ENCODE results near the gene SLC38A8. TPM values are rescaled to one million over a fixed set of nuclear protein-coding genes. Genes with fewer than 3 reads are reported as not detected.
A peak's percentile ranks its signal among the peaks of the same experiment; 100 is the strongest.

SLC38A8 gene
- total RNA-seq, 1 donor from 2014 or later = not detected

DNA sequence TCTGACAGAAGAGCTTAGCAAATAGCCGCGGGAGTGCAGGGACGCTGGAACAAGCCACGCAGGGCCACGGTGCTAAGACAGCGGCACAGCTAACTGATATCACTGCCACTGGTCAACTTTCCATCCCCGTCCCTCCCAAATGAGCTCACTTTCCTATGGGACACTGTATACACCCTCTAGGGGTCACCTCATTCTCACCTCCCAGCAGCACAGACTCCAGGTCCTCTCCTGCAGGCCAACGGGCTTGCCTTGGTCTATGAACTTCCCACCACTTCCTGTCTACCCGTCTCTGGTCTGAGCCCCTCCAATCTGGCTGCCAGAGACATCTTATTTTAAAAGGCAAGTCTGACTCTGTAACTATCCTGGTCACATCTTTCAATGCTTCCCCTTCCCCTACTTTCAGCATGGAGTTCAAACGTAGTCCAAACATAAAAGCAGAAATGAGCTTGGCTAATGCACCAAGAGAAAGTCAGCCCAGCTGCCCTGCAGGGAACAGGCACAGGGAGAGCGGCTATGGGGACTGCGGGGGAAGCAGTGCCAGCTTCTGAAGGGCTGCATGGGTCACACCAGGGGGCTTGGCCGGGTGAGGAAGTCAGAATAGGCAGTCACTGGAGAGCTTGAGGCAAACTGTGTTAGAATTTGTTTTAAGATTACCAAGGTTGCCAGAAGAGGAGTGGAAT lies 26.3 kb upstream of the SLC38A8 start:
- no peak for DNase-seq (ENCODE audit: low read depth in 2 of 2)

- DNase-seq (ENCODE audit: low read depth in 2 of 2) = no peak
Observed at GRCh38 chr16:84068041-84068440, 25.4 kb upstream of the SLC38A8 start.

DNA sequence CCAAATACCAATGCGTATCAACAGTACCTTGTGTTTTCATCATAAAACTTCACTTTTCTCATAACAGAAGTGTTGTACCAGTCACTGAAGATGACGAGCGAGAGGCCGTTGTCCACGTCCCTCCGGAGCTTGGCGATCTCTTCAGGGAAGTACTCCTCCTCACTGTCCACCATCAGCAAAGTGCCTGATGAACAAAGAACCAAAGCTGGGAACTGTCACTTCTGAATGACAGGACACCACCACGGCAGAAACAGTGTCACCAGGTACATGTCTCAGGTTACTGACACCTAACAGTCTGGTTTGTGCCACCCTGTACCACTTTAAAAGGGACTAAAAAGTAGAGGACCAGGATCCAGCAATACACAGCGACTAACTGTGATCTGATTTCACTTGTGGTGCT lies 25.0 kb upstream of the SLC38A8 start:
- DNase-seq (ENCODE audit: low read depth in 2 of 2) = no peak

DNA sequence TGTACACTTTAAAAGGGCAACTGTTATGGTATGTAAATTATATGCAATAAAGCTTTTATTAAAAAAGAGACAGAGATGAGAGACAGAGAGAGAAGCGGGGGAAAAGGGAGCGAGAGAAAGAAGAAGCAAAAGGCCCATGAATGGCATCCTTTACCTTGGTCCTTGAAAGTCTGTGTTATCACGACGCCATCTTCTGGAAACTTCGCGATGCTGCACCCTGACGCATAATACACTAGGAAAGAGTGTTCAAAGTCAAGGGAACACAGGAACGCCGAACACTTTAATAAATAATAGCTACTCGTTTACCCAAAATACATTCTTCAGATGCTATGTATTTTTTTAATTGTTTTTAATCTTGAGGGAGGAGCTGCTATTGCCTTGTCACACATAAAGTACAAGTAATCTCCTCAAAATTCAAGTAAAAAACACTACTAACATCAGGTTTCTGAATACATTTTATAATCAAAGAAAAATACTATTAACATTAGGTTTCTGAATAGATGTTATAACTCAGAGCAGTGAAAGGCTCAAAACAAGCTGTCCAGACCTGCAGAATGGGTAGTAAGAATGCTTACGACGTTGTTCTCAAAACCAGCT lies 23.0 kb upstream of the SLC38A8 start:
- peak; percentile 66 to 75 for DNase-seq (ENCODE audit: low read depth in 2 of 2)

DNA sequence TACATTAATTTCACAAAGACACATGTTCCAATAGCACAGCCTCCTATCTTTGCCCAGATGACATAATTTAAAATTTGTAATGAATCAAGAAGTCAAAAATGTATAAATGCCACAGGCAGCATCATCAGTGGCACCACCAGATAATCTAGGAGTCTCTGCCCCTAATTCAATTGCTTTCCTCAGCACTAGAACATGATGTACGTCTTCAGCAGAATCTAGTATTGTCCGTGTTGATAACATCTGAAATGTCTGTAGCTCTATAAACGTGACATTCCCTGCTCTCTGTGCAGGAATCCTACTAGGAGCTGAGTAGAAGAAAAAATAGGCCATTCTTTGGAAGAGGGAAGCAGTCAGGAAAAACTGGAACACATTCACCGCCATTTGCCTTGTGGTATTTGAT lies 21.4 kb upstream of the SLC38A8 start:
- no peak for DNase-seq (ENCODE audit: low read depth in 2 of 2)

- DNase-seq (ENCODE audit: low read depth in 2 of 2) = peak; percentile 76 to 82
Observed at GRCh38 chr16:84062734-84063640, 20.4 kb upstream of the SLC38A8 start.

GRCh38 chr16:84061236-84061819 lies 18.7 kb upstream of the SLC38A8 start:
- no peak for DNase-seq (ENCODE audit: low read depth in 2 of 2)

DNA sequence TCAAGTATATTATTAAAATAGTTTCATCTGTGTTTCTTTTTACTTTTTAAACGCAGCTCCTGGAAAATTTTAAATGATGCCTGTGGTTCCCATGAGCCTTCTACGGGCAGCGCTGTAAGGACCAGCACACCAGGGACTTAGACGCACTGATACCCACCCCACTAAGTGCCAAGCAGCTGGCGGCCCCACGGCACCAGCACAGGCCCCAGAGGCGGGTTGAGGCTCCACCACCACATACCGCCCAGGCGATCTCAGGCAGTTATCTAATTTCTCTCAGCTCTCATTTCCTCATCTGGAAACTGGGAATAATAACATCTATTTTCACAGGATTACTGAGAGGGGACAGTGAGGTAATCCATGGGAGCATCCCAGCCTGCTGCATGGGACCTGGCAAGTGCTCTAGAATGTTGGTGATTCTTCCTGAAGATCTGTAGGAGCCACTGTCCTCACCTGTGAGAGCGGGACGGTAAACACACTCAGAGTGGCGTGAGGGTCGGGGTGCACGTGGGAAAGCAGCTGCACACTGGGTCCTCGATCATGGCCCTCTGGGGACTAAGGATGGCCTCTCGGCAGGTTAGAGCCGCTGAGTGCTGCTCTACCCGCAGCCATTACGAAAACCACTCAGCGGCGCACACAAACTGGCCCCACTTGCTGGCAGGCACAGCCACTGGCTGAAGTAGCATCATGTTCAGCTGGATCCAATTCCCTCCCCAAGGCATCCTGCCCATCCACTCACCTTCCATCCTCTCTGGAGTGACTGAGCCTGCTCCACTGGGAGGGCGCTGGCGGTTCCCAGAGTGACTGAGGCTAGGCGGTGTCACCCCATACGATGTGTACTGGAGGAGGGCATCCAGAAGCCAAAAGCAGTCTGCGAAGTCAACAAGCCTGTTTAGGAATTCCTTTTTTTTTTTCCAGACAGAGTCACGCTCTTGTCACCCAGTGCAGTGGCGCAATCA lies 17.6 kb upstream of the SLC38A8 start:
- DNase-seq (ENCODE audit: low read depth in 2 of 2) = no peak

DNA sequence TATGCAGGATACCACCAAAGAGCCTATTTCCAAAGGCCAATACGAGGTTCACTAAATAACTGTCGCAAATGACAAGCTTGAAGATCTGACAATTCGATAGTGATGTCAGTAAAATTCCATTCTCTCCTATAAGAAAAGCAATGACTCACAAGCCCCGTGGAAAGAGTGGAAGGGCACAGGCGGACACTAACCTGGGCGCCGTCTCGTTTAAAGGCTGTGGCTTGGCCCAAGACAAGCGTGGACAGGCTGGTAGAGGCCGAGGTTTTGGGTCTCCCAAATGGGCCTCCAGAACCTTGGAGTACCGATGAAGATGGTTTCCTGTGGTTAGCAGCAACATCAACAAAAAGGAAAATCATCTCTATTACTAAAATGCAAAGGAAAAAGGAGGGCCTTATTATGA lies 16.5 kb upstream of the SLC38A8 start:
- no peak for DNase-seq (ENCODE audit: low read depth in 2 of 2)

DNA sequence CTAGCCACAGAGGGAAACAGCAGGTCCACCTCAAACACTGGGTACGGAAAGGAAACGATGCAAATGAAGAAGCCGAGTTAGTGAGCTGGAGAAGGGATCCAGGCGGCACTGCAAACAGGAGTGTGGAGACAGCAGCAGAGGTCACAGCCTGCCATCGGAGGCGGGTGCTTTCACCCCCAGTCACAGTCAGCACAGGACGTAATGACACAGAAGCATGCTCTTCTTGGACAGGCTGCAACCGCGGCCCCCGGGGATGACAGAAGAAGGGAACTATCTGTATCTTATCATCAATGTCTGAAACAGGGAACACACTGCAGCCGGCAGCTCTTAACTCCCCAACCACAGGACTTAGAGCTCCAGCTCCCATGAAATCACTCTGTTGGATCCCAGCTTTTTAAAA lies 16.1 kb upstream of the SLC38A8 start:
- DNase-seq (ENCODE audit: low read depth in 2 of 2) = no peak

- DNase-seq (ENCODE audit: low read depth in 2 of 2) = no peak
Observed at GRCh38 chr16:84058211-84058610, 15.6 kb upstream of the SLC38A8 start.

- no peak for DNase-seq (ENCODE audit: low read depth in 2 of 2)
Observed at GRCh38 chr16:84056933-84057332, 14.3 kb upstream of the SLC38A8 start.

- DNase-seq (ENCODE audit: low read depth in 2 of 2) = no peak
Observed at GRCh38 chr16:84055801-84056634, 13.4 kb upstream of the SLC38A8 start.

DNA sequence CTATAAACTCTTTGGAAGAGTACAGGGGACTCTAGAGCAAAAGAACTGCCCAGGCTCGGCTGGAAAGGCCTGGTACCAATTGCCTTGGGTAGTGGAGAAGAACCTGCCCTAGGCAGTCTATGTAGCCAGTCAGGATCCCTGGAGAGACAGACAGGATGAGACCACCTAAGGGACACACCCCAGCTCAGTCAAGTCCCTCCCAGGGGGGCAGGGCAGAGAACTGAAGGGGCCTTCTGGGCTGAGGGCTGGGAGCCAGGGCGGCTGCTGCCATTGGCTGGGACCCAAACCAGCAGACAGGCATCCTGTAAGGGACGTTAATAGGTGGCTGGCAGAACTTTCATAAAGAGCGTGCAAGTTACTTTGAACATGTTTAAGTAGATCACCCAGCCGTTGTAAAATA lies 12.8 kb upstream of the SLC38A8 start:
- peak in 1 of 2 donors; percentile 21 for DNase-seq (ENCODE audit: low read depth in 2 of 2)

DNA sequence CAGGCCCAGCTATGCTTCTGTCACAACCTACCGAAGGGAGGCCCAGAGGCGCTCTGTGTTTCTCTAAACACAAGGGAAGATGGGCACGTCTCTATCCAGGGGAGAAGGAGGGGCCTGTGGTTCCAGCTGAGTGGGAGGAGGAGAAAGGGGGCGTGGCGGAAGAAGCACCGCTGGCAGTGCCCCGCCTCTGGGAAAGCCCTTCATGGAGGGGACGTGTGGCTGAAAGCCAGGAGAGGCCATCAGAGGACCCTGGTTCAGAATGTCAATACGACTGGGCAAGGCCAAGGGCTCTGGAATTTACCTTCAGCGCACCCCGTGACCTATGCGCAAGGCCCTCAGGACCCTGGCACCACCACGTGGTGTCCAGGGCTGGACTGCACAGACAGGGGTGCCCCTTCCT lies 12.3 kb upstream of the SLC38A8 start:
- no peak for DNase-seq (ENCODE audit: low read depth in 2 of 2)

- no peak for DNase-seq (ENCODE audit: low read depth in 2 of 2)
Observed at GRCh38 chr16:84054271-84054670, 11.7 kb upstream of the SLC38A8 start.

DNA sequence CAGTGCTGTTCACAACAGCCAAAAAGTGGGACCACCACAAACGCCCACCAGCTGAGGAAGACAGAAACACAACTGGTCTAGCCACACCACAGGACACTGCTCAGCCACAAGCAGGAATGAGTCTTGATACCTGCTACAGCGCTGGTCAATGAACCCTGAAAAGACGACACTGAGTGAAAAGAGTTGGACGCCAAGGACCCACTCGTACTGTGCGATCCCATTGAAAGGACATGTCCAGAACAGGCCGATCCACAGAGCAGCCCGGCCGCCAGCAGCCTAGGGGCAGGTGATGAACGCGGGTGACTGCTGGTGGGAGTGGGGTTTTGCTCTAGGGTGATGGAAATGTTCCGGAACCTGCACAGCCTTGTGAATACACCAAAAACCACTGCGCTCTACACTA lies 10.6 kb upstream of the SLC38A8 start:
- no peak for DNase-seq (ENCODE audit: low read depth in 2 of 2)

- DNase-seq (ENCODE audit: low read depth in 2 of 2) = no peak
Observed at GRCh38 chr16:84052071-84052622, 9.6 kb upstream of the SLC38A8 start.

DNA sequence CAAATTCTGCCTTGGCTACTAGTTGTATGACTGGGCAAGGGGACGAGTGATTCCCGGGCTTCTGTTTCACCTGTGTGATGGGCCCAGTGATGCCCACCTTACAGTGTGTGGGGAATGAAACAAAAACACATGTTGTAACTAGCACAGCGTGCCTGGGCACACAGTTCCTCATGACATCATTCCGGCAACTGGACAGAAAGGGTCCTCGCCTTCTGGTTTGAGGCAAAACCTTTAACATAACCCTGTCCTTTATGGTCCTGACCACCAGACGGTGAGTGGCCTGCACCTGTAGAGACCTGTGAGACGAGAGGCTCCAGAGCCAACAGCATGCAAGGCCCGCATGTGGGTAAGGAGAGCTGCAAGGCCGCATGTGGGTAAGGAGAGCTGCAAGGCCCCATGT lies 7.7 kb upstream of the SLC38A8 start:
- no peak for DNase-seq (ENCODE audit: low read depth in 2 of 2)

All from lung microvascular endothelial cell (primary cell).